Kidney (tissue), 22 donors: ENCODE results near the gene PRSS23. TPM values are rescaled to one million over a fixed set of nuclear protein-coding genes. Genes with fewer than 3 reads are reported as not detected.

Source experiments
- DNase-seq, 5 donors: peaks; one replicate each; pipeline ENCODE4 v3.0.0-alpha.2; 2013 to 2020
- FAIRE-seq: peaks from 2 replicates; lab custom pipeline; 2012; peaks lifted over from hg19 to GRCh38; lab: Jason Lieb, UNC
- H3K27ac ChIP-seq, 2 donors: one replicate each; pipeline ENCODE4 v1.7.0; 2013; ENCODE audit warnings: low read depth in 2 of 2, low read length in 2 of 2, inconsistent platforms in 1 of 2
- H3K27me3 ChIP-seq: one replicate; pipeline ENCODE4 v1.7.1; 2013; ENCODE audit warnings: low read length, inconsistent platforms; ENCODE audit not compliant: control insufficient read depth, insufficient read depth
- H3K36me3 ChIP-seq, 3 donors: one replicate each; pipeline versions ENCODE4 v1.7.0 to v1.7.1; 2013; ENCODE audit warnings: low read length in 3 of 3, control low read depth in 1 of 3, inconsistent platforms in 1 of 3; ENCODE audit not compliant: insufficient read depth in 3 of 3, control insufficient read depth in 2 of 3
- H3K4me1 ChIP-seq, 3 donors: one replicate each; pipeline versions ENCODE4 v1.7.0 to v1.7.1; 2013; ENCODE audit warnings: low read length in 3 of 3, inconsistent platforms in 1 of 3, low read depth in 1 of 3; ENCODE audit not compliant: control insufficient read depth in 2 of 3, insufficient read depth in 2 of 3
- H3K4me3 ChIP-seq, 3 donors: one replicate each; pipeline versions ENCODE4 v1.7.0 to v1.8.1; 2013; ENCODE audit warnings: low read length in 3 of 3, control low read depth in 1 of 3, inconsistent platforms in 1 of 3
- H3K9ac ChIP-seq, 3 donors: one replicate each; pipeline versions ENCODE4 v1.7.0 to v1.7.1; 2013; ENCODE audit warnings: low read length in 3 of 3, control low read depth in 1 of 3, inconsistent platforms in 1 of 3
- H3K9me3 ChIP-seq, 3 donors: one replicate each; pipeline versions ENCODE4 v1.7.0 to v1.7.1; 2013; ENCODE audit warnings: low read length in 3 of 3, control low read depth in 1 of 3, inconsistent platforms in 1 of 3; ENCODE audit not compliant: control insufficient read depth in 2 of 3, insufficient read depth in 1 of 3
- CTCF ChIP-seq: IDR thresholded peaks from 3 replicates; pipeline ENCODE4 v1.5.1; 2012; ENCODE audit warnings: mild to moderate bottlenecking, moderate library complexity, borderline replicate concordance; ENCODE audit not compliant: insufficient read depth; ENCODE audit errors: extremely low read depth
- intact Hi-C: fragments of 100-400 bp; cut with DNase I; formaldehyde crosslinking; loops from one replicate; pipeline ENCODE4 v1.11.1; 2022
- long read RNA-seq, 10 donors: library from polyadenylated mRNA in 1 of 10; unstranded in 1 of 10; transcript quantifications; one replicate each; pipeline ENCODE4 v2.0.0 and lab custom pipeline, GENCODE V29; 2021 to 2026
- polyA plus RNA-seq: library from polyadenylated mRNA; stranded (reverse); fragments of 350-450 nt; fragmentation: Illumina TruSeq; extraction: RNeasy Lipid Tissue Mini Kit (QIAGEN cat#74804); gene quantifications from one replicate; pipeline ENCODE4 v1.2.3, GENCODE V29; 2014; ENCODE audit warnings: low read depth, low replicate concordance; ENCODE audit not compliant: insufficient read depth
- total RNA-seq: library from RNA; stranded (reverse); fragmentation: NEBNext Ultra II Directional; extraction: Animal tissue kit (Norgen Biotek cat#: 25700); gene quantifications from one replicate; pipeline ENCODE4 v1.2.1, GENCODE V29; 2021
- donor health status: control.
- donor health status: control.
- donor health status: control.
- donor health status: control.
- donor health status: control.
- donor health status: DM: yes; HTN: yes; CAD: no.
- donor health status: Normal renal cell carcinoma (clear cell type).

Gene PRSS23, protein sequence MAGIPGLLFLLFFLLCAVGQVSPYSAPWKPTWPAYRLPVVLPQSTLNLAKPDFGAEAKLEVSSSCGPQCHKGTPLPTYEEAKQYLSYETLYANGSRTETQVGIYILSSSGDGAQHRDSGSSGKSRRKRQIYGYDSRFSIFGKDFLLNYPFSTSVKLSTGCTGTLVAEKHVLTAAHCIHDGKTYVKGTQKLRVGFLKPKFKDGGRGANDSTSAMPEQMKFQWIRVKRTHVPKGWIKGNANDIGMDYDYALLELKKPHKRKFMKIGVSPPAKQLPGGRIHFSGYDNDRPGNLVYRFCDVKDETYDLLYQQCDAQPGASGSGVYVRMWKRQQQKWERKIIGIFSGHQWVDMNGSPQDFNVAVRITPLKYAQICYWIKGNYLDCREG
- total RNA-seq = 54.6 TPM
- polyA plus RNA-seq = 53.4 TPM
- long read RNA-seq, donor 1, full-length matches to known transcripts = 43 of 62 reads
- long read RNA-seq, donor 1, partial matches to known transcripts = 11 of 62 reads
- long read RNA-seq, donor 1, other reads (novel, unspliced or antisense) = 8 of 62 reads
- long read RNA-seq, donor 2, full-length matches to known transcripts = 36 of 36 reads
- long read RNA-seq, donor 2, partial matches to known transcripts = 0 of 36 reads
- long read RNA-seq, donor 2, other reads (novel, unspliced or antisense) = 0 of 36 reads
- long read RNA-seq, donor 3, full-length matches to known transcripts = 64 of 96 reads
- long read RNA-seq, donor 3, partial matches to known transcripts = 32 of 96 reads
- long read RNA-seq, donor 3, other reads (novel, unspliced or antisense) = 0 of 96 reads
- long read RNA-seq, donor 4, full-length matches to known transcripts = 25 of 74 reads
- long read RNA-seq, donor 4, partial matches to known transcripts = 10 of 74 reads
- long read RNA-seq, donor 4, other reads (novel, unspliced or antisense) = 39 of 74 reads
- long read RNA-seq, donor 5, full-length matches to known transcripts = 4 of 4 reads
- long read RNA-seq, donor 5, partial matches to known transcripts = 0 of 4 reads
- long read RNA-seq, donor 5, other reads (novel, unspliced or antisense) = 0 of 4 reads
- long read RNA-seq, donor 6, full-length matches to known transcripts = 28 of 44 reads
- long read RNA-seq, donor 6, partial matches to known transcripts = 16 of 44 reads
- long read RNA-seq, donor 6, other reads (novel, unspliced or antisense) = 0 of 44 reads
- long read RNA-seq, donor 7, full-length matches to known transcripts = 80 of 139 reads
- long read RNA-seq, donor 7, partial matches to known transcripts = 1 of 139 reads
- long read RNA-seq, donor 7, other reads (novel, unspliced or antisense) = 58 of 139 reads
- long read RNA-seq, donor 8, full-length matches to known transcripts = 42 of 110 reads
- long read RNA-seq, donor 8, partial matches to known transcripts = 45 of 110 reads
- long read RNA-seq, donor 8, other reads (novel, unspliced or antisense) = 23 of 110 reads
- long read RNA-seq, donor 9, full-length matches to known transcripts = 33 of 33 reads
- long read RNA-seq, donor 9, partial matches to known transcripts = 0 of 33 reads
- long read RNA-seq, donor 9, other reads (novel, unspliced or antisense) = 0 of 33 reads
- long read RNA-seq, donor 10, full-length matches to known transcripts = 52 of 52 reads
- long read RNA-seq, donor 10, partial matches to known transcripts = 0 of 52 reads
- long read RNA-seq, donor 10, other reads (novel, unspliced or antisense) = 0 of 52 reads

- DNase-seq = peak; percentile 75 to 93 (median 82)
- no peak for FAIRE-seq
- Histone ChIP-seq H3K4me3 (peak within 1 kb of the TSS; percentile 66 to 76 (median 73)), H3K9me3 (no peaks in the 10 kb centered on the region), H3K27me3 (no peaks in the 10 kb centered on the region), H3K27ac (peak within 1 kb of the TSS; percentile 75 to 85), H3K36me3 (no peaks in the 10 kb centered on the region), H3K4me1 (peaks cover 0 to 8% (median 2%) of the 10 kb centered on the region in 3 donors), H3K9ac (peak within 1 kb of the TSS; percentile 37 to 78 (median 70))
- intact Hi-C loops = no loop called here
- TF ChIP-seq CTCF = no peak
Measured at GRCh38 chr11:86800076-86800959, at the start of gene PRSS23. TSS of gene PRSS23 (plus strand) at chr11:86800542. CDS start at chr11:86807644, 7,102 bp downstream.

- intact Hi-C loops = no loop called here
- H3K4me1 ChIP-seq = no peaks in the 10 kb centered on the region
- DNase-seq = no peak
- FAIRE-seq = no peak
- no peaks in the 10 kb centered on the region for H3K27me3 ChIP-seq
- no peak overlapping the region for H3K27ac ChIP-seq
- H3K36me3 ChIP-seq = no peaks in the 10 kb centered on the region
- H3K9ac ChIP-seq = no peak overlapping the region
- no peak for TF ChIP-seq CTCF
- H3K9me3 ChIP-seq = no peaks in the 10 kb centered on the region
- no peak overlapping the region for H3K4me3 ChIP-seq
Measured at GRCh38 chr11:86753459-86753858, 46.9 kb upstream of the PRSS23 start.
